Measurements from ENCODE around the gene DOK3.

DOK3 gene

DNA sequence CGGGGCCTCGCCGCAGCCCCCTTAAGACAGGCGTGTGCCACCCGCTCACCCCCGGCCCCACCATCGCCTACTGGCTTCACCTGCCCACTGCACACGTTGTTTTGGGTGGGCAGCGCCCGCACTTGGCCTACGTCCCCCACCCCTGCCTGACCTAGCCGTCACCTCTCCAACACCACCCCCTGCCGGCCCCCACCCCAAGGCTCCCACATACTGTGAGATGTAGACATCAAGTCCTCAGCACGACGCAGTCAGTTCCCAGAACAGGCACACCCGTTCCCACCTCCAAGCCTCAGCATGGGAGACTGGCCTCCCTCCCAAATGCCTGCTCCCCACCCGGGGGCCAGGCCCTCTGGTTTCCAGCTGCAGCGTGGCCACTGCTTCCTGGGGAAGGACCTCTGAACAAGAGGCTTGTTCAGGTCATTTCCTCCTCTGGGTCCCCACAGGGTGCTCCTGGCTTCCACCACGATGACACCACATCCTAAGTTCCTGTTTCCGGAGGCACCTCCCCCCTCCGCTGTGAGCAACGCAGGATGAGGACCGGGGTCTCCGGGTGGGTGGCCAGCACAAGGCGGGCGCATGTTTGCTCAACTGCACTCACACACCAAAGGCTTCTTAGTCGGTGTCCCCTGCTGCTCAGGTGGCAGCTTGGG is 47.5 kb downstream of the DOK3 start:
- no peak for DNase-seq

DNA sequence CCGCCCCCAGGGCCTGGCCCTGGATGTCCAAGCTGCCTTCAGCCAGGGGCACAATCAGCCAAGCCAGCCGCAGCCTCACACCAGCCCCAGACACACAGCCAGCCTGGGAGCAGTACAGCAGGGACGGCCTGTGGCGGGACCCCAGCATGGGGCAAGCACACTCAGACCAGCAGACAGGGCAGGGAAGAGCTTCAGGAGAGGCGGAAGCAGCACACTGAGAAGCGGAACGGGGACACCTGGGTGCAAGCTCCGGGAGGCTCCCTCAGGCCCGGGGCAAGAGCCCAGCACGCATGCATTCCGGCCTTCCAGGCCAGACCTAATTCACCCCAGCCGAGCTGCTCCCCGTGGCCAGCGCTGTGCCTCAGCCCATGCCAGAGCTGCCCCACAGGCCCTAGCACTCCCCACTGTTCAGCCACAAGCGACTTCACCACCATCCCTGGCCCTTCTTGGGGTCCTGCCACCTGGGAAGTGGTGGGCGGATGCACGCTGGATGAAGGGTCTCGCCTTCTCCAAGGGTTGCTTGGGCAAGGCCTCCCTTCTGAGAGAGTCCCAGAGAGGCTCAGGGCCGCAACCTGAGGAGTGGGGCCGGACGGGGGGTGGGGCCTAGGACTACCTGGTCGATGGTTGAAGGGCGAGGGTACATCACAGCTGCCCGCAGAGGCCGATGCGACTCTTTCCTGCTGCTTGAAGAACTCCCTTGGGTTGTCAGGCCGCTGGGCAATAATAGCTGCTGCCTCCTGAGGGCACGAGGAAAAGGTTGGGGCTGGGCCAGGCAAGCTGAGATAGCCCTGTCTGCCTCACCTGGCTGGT is 49.6 kb downstream of the DOK3 start:
- DNase-seq = no peak

DNA sequence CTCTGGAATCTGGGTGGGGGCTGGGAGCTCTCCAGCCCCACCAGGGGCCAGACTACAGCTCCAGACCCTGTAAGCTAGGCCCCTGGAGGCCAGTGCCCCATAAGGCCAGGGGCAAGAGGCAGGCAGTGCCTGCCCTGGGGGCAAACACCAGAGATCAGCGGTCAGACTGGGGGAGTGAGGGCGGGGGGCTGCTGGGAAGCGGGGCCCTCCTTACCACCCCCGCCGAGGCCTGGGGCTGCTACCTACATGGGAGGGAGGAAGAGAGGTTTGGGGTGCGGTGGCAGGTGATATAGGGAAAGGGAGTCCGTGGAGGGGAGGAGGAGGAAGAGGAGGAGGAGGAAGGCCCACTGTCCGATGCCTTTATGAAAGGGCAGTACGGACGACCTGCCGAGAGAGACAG is 50.3 kb downstream of the DOK3 start:
- DNase-seq = no peak

DNA sequence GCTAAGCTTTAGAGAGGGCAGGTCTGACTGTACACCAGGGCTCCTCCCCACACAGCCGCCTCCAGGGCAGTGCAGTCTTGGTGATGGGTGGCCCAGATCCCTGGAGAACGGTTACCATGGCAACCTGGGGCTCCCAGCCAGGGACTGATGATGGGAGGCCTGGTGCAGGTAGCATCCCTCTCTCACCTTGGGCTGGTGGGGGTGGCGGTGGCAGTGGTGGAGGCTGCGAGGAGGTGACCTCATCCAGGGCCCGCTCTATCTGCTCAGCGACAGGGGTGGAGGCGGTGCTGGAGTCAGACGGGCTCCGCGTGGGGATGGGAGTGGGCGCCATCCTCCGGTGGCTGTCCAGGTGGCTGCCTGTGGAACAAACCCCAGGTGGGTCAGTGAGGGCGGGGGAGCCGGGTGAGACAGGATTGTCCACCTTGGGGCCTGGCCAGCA is 50.7 kb downstream of the DOK3 start:
- no peak for DNase-seq

DNA sequence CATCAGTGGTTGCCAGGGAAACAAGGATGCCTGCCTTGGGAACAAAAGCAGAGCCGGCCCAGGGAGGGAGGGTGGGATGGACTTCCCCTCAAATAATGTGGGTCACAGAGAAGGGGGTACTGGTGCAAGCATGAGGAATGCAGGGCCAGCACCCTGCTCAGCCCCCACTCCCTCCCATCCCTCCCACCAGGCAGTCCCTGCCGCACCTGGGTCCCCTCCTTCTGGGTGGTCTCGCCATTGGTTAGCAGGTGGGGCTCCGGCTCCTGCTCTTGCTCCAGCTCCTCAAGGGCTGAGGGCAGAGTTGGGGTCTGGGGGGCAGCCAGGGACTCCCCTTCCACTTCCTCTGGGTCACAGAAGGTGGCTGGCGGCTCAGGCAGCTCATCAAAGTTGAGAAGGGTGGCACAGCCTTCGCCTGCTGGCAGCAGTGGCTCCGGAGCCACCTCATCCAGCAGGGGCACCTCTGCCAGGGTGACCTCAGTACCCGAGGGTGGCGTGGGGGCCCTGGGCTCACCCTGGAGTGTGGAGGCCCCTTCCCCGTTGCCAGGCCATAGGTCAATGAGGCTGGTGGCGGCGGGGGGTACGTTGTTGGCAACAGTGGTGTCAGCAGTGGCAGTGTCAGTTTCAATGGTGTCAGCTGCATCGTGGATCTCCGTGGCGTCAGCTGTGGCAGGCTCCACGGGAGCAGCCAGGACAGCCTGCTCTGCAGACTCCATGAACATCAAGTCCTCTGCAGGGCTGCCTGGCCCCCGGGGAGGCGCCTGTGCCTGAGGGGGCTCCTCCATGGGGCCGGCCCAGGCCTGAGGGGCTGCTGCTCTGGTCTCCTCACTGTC is 51.6 kb downstream of the DOK3 start:
- DNase-seq = no peak

DNA sequence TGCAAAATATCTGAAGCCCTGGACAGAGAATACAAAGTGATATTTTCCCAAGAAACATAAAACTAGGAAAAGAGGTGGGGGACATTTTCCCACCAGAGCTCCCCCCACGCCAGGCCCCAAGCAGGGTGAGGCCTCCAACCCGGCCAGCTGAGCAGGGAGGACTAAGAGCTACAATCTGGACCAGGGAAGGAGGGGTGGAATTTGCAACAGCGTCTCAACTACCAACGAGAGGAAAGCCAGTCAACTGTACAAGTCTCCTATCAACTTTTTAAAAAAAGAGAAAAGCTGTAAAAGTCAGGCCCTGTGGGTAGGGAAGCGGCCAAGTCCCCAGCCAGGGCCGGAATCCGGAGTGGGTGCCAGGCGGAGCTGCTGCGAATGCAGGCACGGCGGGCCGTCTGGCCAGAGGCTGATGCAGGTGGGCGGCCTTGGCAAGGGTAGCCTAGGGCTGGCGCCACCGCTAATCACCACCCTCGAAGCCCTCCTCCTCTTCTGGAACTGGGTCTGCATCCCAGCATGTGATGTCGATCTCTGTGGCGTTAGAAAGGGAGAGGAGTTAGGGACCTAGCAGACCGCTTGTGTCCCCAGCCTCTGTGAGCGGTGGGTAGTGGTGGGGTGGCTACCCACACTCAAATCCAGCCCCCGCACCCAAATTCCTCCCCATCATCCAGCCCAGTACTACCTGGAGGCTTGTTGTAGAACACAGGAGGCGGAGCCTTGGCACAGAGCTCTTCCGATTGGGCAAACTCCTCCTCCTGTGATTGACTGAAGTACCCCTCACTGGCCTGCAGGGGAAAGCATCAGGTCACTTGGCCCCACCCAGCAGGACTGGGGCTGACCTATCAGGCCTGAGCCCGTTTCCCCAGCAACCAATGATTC is 52.4 kb downstream of the DOK3 start:
- DNase-seq = no peak

DNA sequence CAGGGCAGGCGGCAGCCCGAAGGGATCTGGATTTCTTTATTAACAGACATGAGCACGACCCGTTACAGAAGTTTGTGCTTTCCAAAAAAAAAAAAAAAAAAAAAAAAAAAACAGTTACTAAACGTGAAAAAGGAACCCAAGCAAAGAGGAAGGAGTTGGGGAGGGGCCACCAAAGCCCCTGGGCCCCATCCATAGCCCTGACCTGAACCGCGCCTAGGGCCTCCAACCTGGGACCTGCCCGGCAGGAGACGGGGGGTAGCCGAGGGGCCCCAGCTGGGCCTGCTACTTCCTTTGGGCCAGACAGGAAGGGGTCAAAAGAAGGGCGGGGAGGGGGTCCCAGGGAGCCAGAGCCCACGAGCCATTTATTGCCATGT is 53.0 kb downstream of the DOK3 start:
- DNase-seq = no peak

DNA sequence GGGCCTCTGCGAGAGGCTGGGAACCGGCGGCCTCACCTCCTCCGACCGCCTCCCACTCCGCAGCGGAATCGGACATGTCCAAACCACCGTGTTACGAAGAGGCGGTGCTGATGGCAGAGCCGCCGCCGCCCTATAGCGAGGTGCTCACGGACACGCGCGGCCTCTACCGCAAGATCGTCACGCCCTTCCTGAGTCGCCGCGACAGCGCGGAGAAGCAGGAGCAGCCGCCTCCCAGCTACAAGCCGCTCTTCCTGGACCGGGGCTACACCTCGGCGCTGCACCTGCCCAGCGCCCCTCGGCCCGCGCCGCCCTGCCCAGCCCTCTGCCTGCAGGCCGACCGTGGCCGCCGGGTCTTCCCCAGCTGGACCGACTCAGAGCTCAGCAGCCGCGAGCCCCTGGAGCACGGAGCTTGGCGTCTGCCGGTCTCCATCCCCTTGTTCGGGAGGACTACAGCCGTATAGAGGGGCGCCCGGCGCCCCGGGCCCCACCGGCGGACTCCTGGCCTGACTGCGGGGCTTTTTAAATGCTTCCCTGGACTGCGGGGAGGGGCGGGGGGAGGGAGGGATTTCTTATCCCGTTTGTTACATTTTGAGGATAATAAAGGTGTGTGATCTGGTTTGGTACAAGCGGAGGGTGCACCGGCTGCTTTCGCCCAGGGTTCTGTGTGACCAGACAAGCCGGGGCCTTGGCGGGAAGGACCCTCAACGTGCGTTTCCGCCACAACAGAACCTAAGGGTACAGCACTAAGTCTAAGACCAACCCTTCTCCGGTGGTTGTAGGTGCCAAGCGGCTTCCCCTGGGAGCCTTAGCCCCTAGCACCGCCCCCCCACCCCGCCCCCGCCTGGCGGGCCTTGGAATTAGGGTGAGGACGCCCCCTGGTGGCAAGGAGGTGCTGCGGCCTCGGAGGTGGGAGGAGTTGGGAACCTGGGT is 53.7 kb downstream of the DOK3 start:
- DNase-seq = no peak

DNA sequence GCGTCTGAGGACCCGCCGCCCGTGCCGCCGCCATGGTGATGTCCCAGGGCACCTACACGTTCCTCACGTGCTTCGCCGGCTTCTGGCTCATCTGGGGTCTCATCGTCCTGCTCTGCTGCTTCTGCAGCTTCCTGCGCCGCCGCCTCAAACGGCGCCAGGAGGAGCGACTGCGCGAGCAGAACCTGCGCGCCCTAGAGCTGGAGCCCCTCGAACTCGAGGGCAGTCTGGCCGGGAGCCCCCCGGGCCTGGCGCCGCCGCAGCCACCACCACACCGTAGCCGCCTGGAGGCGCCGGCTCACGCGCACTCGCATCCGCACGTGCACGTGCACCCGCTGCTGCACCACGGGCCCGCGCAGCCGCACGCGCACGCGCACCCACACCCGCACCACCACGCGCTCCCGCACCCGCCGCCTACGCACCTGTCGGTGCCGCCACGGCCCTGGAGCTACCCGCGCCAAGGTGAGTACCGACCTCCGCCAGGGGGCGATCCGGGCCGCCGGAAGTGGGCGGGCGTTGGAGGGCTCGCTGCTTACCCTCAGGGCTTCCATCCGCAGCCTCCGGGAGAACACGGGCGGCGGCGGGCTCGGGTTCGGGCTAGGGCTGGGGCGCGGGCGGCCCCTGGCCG is 54.5 kb downstream of the DOK3 start:
- DNase-seq = no peak

DNA sequence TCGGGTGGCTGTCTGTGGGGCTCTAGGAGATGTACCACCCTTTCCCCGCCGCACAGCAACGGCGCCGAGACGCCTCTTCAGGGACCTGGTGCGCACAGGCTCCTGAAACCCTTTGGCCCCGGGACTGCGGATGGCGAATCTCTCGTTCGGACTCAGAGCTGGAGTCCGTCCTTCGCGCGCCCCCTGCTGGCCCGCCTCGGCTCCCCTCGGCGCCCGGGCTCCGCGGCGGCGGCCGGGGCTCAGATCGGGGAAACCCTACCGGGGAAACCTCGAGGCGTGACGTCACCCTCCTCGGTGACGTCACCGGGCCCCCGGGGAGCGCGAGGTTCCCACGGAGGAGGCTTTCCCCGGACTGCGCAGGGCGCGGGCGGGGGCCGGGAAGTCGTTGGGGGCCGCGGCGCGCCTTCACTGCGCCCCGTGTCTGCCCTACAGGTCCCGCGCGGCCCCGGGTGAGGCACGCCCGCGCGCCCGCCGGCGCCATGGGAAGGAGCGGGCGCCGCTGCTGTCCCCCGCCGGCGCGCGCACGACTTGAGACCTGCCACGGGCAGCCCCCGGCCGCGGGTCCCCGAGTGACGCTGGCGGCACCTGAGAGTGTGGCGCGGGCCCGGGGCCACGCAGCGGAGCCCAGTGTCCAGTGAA is 55.1 kb downstream of the DOK3 start:
- no peak for DNase-seq

DNA sequence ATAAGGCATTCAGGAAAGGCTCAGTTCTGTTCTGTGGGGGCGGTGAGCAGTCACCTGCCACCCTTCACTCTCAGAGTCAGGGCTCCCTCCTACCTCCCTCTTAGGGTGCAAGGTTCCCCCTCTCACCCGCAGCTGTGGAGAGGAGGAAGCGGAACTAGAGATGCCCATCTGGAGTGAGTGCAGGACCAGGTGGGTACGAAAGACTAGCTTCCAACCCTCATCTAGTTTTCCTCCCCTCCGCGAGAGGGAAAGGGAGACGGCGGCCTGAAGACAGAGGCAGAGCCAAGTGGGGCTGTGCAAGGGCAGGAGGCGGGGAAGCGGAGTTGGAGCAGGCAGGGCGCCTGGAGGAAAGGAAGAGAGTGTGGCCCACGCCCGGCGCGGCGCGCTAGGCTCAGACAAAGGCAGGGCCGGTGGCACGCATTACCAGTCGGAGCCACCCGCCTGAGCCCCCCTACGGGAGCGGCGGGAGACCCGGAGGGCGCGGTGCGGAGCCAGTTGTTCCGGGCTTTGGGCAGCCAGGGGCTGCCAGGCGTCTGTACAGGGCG is 55.7 kb downstream of the DOK3 start:
- DNase-seq = no peak

DNA sequence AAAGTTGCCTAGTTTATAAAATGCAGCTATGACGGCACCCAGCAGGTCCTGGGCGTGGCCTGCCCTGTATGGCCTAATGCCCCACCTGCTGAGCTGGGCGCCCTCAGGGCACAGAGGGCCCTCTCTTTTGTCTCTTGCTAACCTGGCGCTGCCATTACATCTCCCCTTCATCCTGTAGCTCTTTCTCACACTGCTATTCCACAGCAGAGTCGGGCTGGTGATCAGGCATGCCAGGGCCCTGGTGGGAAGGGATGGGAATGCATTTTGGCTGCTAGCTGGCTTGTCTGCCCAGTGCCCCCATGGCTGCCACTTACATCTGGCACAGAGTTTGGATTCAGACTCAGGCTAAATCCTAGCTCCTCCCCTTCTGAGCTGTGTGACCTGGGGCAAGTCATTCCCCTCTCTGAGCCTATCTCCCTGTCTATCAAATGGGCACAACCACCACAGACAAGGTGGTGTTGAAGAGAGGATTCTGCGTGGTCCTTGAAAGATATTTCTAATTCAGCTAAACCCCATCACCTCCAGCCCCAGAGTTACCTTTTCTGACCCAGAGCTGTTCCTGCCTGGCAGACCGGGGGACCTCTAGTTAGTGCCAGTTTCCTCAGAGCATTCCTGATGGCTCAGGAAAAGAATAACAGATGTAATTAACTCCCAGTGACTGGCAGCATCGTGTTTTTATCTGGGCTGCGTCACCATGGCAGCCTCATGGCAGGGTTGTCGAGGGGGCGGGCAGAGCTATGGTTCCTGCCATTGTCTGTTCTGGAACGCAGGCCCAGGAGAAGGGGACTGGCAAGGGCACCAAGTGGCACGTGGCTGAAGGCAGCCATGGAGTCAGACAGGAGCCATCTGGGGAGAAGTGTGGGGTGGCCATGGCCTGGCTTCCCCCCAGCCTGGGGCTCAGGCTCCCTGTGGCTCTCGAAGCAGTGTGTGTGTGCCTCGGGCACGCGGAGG is 56.7 kb downstream of the DOK3 start:
- DNase-seq = no peak

Data from cortex of kidney (tissue), 1 donor.